C4-2B (cell line): Measurements from ENCODE around the gene RABEP2.

Experiments used
- H3K27ac ChIP-seq: fragments of 450-650 bp; 2 replicates; pipeline ENCODE4 v1.5.1; 2017
- CTCF ChIP-seq: fragments of 450-650 bp; conservative IDR thresholded peaks from 2 replicates; pipeline ENCODE4 v1.5.1; 2017; ENCODE audit warnings: mild to moderate bottlenecking
- ZFX ChIP-seq: fragments of 450-650 bp; IDR thresholded peaks from 2 replicates; pipeline ENCODE4 v1.6.1; 2017

RABEP2 gene

DNA sequence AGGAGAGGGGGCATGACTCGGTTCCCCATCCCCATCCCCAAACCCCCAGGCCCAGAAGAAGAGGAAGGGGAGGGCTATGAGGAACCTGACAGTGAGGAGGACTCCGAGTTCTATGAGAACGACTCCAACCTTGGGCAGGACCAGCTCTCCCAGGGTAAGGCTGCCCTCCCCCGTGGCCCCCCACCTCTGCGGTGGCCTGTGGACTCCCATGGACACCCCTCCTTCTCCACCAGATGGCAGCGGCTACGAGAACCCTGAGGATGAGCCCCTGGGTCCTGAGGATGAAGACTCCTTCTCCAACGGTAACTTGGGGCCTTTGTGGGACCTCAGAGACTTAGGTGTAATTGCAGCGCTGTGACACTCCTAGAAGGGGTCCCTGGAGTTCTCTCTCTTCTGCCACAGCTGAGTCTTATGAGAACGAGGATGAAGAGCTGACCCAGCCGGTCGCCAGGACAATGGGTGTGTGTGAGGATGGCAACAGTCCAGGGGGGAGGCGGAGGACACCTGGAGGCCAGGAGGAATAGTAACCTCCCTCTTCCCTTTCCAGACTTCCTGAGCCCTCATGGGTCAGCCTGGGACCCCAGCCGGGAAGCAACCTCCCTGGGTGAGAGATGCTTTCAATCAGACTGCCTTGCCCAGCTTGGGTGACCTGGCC, 12.3 kb upstream of the RABEP2 start:
- TF ChIP-seq ZFX (no peak), CTCF (no peak)
- no peak overlapping the region for H3K27ac ChIP-seq

GRCh38 chr16:28936784-28937155, 11.7 kb upstream of the RABEP2 start:
- no peak overlapping the region for H3K27ac ChIP-seq
- no peak for TF ChIP-seq CTCF
- no peak for TF ChIP-seq ZFX

- TF ChIP-seq ZFX, result no peak
- TF ChIP-seq CTCF, result no peak
- no peak overlapping the region for H3K27ac ChIP-seq
Observed at GRCh38 chr16:28935924-28936783, 11.1 kb upstream of the RABEP2 start.

- TF ChIP-seq CTCF (no peak), ZFX (no peak)
- no peak overlapping the region for H3K27ac ChIP-seq
Observed at GRCh38 chr16:28935346-28935745, 10.3 kb upstream of the RABEP2 start.

- TF ChIP-seq CTCF (no peak), ZFX (no peak)
Observed at GRCh38 chr16:28933171-28933570, 8.1 kb upstream of the RABEP2 start.

DNA sequence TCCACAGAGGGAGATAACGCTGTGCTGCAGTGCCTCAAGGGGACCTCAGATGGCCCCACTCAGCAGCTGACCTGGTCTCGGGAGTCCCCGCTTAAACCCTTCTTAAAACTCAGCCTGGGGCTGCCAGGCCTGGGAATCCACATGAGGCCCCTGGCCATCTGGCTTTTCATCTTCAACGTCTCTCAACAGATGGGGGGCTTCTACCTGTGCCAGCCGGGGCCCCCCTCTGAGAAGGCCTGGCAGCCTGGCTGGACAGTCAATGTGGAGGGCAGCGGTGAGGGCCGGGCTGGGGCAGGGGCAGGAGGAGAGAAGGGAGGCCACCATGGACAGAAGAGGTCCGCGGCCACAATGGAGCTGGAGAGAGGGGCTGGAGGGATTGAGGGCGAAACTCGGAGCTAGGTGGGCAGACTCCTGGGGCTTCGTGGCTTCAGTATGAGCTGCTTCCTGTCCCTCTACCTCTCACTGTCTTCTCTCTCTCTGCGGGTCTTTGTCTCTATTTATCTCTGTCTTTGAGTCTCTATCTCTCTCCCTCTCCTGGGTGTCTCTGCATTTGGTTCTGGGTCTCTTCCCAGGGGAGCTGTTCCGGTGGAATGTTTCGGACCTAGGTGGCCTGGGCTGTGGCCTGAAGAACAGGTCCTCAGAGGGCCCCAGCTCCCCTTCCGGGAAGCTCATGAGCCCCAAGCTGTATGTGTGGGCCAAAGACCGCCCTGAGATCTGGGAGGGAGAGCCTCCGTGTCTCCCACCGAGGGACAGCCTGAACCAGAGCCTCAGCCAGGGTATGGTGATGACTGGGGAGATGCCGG, 7.5 kb upstream of the RABEP2 start:
- H3K27ac ChIP-seq, result no peak overlapping the region

More at GRCh38 chr16:28933171-28933570, 8.1 kb upstream of the RABEP2 start:
- no peak overlapping the region for H3K27ac ChIP-seq

More for the DNA sequence above, 7.5 kb upstream of the RABEP2 start:
- no peak for TF ChIP-seq CTCF
- no peak for TF ChIP-seq ZFX
